C4-2B (cell line): ENCODE measurements around the gene GOLIM4.

Source experiments
- CTCF ChIP-seq: fragments of 450-650 bp; conservative IDR thresholded peaks from 2 replicates; pipeline ENCODE4 v1.5.1; 2017; ENCODE audit warnings: mild to moderate bottlenecking
- ZFX ChIP-seq: fragments of 450-650 bp; IDR thresholded peaks from 2 replicates; pipeline ENCODE4 v1.6.1; 2017

- TF ChIP-seq CTCF (no peak), ZFX (no peak)
These were observed 6.4 kb downstream of the GOLIM4 start for GRCh38 chr3:168089179-168089771.
